H1 (cell line): ENCODE data around the gene CCDC192. TPM values are rescaled to one million over a fixed set of nuclear protein-coding genes. Genes with fewer than 3 reads are reported as not detected.

ENCODE experiments used
- SAP30 ChIP-seq: fragments of 300-600 bp; sonication (generic); IDR thresholded peaks from 2 replicates; pipeline ENCODE4 v1.7.1; 2012; ENCODE audit warnings: low read length, moderate library complexity, mild to moderate bottlenecking, inconsistent platforms; ENCODE audit not compliant: insufficient read depth, insufficient replicate concordance
- SIRT6 ChIP-seq: IDR thresholded peaks from one replicate; pipeline ENCODE4 v1.7.1; 2012; ENCODE audit warnings: low read length, inconsistent platforms
- SP1 ChIP-seq: IDR thresholded peaks from 2 replicates; pipeline ENCODE4 v1.6.1; 2011; ENCODE audit warnings: low read depth, low read length
- polyA plus RNA-seq, 7 experiments: library from polyadenylated mRNA; depleted of rRNA in 3 of 7; stranded (reverse) in 5 of 7; unstranded in 2 of 7; fragments of >200 nt in 5 of 7; fragments of 200-250 nt in 2 of 7; gene quantifications; 1 replicate in 5 of 7; 2 replicates in 1 of 7; 4 replicates in 1 of 7; pipeline versions ENCODE4 v1.2.1 to v1.2.3, GENCODE V29; 2011 to 2013; ENCODE audit warnings: missing spikeins in 2 of 7, mixed read lengths in 2 of 7
- total RNA-seq: library from RNA; stranded (reverse); fragmentation: NEBNext Ultra II Directional; extraction: Animal tissue kit (Norgen Biotek cat#: 25700); gene quantifications from 2 replicates; pipeline ENCODE4 v1.2.1, GENCODE V29; 2021

CCDC192 gene
- total and polyA plus RNA-seq, 2 of the 8 experiments (the other 6 are each of a cell fraction or from before 2014, with no cell fraction given), result 0.61 TPM; not detected in 1

DNA sequence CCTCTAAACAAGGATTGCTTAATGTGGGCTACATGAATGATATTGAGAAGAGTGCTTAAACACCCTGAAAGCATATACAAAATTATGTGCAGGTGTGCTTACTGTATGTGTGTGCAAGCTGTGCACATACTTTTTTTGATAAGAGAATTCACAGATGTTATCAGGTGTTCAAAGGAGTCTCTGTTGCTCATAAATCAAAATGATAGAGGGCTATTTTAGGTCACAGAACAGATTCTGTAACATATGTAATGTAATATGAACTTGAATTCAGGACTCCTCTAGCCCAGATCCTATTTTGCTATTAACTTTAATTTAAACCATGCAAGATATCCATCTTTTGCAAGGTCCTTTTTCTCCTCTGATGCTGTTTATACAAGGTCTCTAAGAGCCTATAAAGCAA lies 38.2 kb downstream of the CCDC192 start (continued):
- no peak for TF ChIP-seq SAP30
- TF ChIP-seq SIRT6, result no peak
- TF ChIP-seq SP1, result no peak
- TF ChIP-seq, all 59 proteins: peak for 0
